ENCODE results near the gene TGFBR3L.

Gene TGFBR3L

DNA sequence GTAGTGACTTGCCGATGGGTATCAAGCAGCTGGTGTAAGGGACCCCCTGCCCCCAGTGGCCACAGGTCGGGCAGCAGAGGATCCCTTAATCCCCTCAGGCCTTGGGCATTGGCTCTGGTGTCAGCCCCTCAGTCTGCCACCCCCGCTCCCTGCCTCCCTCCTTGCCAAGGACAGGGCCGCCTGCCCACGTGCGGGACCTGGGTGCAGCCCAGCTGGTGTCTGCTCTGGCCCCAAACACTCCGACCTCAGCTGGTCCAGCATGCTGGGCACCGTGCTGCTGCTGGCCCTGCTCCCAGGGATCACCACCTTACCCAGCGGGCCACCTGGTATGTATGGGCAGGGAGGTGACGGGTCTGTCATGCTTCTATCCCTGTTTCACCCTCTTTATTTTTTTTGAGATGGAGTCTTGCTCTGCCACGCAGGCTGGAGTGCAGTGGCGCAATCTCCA lies at the start of gene TGFBR3L:
TSS of gene TGFBR3L (plus strand) at position 233 of the 448 bp plus-strand sequence.
- no peak for DNase-seq (ENCODE audit: low spot score)

DNA sequence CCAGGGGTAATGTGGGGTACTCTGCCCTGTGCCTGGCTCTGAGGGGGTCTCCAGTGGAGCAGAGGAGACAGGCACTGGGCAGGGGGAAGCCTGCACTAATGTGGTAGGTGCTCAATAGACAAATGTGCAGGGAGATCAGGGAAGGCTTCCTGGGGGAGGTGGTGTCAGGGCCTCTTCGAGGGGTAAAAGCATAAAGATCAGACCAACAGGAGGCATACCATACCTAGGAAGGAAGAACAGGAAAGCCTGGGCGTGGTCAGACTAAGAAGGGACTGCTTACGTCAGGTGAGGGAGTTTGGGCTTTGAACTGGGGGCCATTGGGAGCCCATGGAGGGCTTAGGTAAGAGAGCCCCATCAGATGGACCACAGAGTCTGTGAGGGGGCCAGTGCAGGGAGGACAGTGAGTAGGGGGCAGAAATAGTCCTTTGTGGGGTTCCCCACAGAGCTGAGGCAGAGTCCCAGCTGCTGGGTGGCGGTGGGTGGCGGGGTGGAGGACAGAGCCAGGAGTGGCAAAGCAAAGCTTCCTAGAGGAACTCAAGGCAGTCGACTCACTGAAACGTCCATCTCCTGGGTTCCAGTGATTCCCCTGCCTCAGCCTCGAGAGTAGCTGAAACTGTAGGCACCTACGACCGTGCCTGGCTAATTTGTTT lies 49.2 kb upstream of the TGFBR3L start:
- no peak for DNase-seq (ENCODE audit: low spot score)

DNA sequence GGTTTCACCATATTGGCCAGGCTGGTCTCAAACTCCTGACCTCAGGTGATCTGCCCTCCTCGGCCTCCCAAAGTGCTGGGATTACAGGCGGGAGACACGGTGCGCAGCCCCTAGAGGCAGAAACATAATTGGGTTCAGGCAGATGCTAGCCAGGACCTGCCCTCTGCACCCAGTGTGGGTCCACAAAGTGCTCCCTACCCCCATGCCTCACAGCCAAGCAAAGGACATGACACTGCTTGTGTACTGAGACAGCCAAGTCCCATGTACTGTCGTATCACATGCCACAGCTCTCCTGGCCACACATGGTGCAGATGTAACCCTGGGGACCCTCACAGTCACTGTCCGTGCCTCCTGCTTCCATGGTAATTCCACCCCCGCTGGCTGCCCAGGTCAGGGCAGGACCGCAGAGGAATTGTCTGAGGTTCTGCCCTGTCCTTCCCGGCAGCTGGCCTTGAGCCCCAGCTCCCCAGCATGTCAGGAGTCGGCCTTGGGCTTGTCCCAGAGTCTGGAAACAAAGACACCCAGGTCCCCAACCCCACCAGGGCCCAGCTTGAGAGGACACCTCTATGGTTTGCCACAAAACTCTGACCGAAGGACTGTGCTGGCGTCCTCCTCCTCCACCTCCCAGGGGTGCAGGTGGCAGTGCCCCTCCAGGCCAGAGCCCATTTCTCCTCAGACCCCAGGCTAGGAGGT lies 48.1 kb upstream of the TGFBR3L start:
- no peak for DNase-seq (ENCODE audit: low spot score)

DNA sequence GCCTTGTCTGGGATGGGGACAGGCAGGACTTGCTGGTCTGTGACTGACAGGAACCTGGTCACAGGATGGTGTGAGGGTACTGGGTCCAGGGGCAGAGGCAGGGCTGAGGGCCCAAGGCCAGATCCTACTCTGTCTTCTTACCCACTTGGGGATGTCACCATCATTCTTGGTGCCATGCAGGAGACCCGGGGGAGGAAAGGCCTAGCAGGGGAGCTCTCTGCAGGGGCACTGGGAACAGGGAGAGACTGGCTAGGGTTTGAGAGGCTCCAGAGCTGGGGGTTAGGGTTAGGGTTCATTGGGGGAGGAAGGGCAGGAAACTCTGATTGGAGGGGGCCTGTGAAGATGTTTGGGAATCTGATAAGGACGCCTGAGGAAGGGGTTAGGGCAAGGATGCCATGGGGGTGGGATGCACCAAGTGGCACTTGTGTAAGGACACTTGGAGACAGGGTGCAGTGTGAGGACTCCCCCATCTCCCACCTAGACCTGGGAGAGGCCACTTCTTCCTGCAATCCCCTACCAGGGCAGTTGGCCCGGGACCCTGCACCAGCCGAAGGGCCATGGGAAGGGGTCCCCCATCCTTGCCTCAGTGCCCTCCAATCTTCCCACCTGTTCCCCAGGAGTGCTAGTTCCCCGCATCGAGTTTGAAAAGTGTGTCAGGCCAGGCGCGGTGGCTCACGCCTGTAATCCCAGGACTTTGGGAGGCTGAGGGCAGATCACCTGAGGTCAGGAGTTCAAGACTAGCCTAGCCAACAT lies 47.4 kb upstream of the TGFBR3L start:
- peak; percentile 60 for DNase-seq (ENCODE audit: low spot score)

DNA sequence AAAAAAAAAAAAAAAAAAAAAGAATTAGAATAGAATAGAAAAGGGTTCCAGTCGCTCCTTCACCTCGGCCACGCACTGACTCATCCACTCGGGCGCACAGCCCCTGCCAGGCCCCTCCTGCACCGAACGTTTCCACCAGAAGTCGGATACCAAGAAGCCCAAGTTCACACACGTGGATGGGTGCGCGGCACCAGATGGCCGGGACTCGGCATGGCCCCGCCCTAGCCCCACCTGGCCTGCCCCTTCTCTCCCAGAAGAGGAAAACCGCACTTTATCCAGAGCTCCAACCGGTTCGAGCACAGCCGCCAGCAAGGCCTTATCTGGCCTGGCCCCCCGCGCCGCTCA lies 46.3 kb upstream of the TGFBR3L start:
- DNase-seq (ENCODE audit: low spot score), result no peak

DNA sequence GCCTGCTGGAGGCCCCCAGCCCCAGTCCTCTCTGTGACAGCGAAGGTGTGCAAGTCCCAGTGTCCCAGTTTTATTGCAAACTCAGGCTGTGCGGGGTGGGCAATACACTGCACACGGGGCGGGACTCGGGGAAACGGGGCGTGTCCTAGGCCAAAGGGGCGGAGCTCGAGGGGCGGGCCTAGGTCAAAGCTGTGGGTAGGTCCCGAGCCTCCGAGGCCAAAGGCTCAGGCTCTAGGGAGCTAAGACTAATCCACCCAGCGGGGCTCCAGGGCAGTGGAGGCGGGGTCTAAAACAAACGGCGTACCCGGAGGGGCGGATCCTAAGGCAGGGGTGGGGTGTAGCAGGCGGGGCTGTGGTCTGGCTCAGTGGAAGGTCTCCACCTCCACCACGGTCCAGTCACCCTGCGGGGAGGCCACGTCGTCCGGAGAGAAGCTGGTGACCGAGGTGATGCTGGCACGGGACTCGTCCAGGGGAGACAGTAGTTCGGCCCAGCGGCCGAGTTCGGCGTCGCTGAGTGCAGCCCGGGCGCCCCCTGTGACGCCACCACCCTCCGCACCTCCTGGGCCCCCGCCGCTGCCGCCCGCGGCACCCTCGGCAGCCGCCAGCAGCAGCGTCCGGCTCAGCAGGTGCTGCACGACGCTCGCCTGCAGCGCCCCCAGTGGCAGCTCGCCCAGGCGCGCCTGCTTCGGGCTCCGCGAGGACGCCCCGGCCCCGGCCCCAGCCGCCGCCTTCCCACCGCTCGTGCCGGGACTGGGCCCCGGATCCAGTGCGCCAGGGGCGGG lies 45.8 kb upstream of the TGFBR3L start:
- DNase-seq (ENCODE audit: low spot score), result peak; percentile 68

DNA sequence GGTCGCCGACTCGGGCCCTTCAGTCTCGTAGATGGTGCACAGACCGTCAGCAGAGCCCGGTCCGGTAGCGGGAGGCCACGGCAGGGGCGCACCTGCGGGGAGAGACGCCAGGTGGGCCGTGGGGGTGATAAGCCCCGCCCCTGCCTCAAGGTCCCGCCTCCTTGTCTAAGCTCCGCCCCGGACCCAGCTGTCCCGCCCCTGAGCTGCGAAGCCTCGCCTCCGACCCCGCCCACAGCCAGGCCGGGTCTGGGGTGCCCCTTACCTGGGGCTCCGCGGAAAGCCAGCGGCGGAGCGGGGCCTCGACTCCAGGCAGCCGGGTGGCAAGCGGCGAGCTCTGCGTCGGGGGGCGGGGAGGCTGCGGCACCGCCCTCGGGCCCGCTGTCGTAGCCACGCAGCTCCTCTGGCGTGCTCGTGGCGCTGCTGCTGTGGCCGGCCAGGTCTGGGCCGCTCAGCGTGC lies 45.1 kb upstream of the TGFBR3L start:
- peak; percentile 85 for DNase-seq (ENCODE audit: low spot score)

DNA sequence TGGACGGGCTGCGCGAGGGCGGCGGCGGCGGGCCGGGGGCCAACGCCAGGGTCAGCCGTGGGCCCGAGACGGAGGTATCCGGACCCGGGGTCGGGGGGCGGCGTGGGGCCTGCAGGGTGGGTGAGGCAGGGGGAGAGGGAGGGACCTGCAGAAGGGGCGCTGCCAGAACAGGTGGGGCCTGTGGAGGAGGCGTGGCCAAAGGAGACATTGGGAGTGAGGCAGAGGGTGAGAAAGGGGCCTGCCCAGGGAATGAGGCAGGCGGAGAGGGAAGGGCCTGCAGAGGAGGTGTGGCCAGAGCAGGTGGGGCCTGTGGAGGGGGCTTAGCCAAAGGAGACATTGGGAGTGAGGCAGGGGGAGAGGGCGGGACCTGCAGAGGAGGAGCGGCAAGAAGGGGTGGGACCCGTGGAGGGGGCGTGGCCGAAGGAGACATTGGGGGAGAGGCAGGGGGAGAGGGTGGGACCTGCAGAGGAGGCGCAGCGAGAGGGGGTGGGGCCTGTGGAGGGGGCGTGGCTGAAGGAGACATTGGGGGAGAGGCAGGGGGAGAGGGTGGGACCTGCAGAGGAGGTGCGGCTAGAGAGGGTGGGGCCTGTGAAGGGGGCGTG lies 44.6 kb upstream of the TGFBR3L start:
- DNase-seq (ENCODE audit: low spot score), result peak; percentile 85

DNA sequence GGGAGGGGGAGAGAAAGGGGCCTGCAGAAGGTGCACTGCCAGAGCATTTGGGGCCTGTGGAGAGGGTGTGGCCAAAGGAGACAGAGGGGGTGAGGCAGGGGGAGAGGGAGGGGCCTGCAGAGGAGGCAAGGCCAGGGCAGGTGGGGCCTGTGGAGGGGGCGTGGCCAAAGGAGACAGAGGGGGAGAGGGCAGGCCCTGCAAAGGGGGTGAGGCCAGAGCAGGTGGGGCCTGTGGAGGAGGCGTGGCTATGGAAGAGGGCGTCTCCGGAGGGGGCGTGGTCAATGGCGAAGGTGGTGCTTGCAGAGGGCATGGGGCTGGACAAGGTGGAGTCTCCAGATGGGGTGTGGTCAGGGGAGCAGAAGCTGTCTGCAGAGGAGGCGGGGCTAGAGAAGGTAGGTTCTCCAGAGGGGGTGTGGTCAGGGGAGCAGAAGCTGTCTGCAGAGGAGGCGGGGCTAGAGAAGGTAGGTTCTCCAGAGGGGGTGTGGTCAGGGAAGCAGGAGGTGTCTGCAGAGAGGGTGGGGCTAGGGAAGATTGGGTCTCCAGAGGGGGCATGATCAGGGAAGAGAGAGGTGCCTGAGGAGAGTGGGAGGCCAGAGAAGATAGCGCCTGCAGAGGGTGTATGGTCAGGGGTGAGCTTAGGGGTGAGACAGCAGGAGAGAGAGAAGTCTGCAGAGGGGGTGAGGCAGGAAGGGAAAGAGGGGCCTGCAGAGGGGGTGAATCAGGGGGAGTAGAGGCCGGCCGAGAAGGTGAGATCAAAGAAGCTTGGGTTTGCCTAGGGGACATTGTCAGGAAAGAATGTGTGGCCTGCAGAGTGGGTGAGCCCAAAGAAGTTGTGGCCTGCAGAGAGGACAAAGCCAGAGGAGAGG lies 43.8 kb upstream of the TGFBR3L start:
- DNase-seq (ENCODE audit: low spot score), result peak; percentile 75

DNA sequence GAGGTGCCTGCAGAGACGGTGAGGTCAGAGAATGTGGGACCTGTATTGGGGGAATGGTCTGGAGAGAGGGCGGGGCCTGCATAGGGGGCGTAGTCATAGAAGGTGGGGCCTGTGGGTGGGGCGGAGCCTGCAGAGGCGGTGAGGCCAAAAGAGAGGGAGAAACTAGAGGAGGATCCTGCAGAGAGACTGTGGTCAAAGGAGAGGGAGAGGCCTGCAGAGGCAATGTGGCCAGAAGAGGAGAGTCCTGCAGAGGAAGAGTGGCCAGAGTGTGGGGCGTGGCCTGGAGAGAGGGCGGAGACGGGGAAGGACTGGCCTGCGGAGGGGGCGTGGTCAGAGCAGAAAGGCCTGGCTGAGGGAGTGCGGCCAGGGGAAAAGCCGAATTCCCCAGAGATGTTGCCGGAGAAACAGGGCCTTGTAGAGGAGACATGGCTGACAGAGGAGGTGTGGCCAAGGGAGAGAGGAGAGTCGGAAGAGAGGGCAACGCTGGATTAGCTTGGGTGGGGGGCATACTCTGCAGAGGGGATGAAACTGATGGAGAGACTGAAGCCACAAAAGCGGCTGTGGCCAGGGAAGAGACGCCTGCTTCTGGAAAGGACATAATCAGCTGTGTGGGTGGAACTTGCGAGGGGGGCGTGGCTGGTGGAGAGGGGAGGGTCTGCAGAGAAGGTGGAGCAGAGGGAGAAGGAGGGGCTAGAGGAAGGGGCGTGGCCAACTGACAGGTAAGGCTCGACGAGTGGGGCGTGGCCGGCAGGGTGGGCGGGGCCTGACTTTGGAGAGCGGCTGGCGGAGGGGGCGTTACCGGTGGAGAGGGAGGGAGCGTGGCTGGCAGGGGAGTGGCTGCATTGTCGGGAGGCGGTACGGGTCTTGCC lies 43.0 kb upstream of the TGFBR3L start:
- peak; percentile 89 for DNase-seq (ENCODE audit: low spot score)

DNA sequence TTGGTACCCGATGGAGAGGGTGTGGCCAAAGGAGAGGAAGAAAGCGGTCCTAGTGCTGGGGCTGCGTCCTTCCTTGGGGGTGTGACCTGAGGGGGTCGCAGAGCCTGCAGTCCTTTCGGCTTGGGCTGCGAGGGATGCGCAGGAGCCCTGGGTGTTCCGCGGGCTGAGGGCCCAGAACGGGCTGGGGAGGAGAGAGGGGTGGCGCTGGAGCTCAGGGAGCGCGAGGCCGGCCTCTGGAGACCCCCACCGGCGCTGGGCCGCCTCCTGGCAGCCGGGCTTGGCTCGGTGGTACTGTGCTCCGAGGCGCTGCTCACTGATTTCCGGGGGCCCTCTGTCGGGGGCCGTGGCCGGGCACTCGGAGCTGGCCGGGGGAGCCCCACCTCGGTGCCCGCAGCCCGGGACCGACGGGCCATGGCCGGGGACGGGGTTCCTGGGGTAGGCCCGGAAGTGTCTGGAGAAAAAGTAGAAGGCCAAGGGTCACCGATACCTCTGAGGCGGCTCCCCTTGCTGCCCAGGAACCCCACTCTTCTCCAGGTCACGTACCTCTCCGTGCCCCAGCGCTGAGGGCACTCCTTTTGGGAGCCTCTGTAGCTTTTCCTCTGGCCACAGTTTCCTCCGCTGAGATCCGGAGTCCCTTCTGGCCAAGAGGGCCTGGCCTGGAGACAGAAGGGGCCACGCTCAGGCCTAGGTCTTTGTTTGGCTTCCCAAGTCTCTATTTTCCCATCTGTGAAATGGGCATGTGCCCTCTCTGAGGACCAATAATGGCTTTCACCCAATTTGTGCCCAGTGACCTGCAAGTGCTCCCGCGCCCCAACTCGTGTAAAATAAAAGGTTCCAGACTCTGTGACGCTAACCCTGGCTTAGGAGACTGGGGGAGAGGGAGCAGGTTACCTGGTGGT lies 42.1 kb upstream of the TGFBR3L start:
- DNase-seq (ENCODE audit: low spot score), result peak; percentile 45

DNA sequence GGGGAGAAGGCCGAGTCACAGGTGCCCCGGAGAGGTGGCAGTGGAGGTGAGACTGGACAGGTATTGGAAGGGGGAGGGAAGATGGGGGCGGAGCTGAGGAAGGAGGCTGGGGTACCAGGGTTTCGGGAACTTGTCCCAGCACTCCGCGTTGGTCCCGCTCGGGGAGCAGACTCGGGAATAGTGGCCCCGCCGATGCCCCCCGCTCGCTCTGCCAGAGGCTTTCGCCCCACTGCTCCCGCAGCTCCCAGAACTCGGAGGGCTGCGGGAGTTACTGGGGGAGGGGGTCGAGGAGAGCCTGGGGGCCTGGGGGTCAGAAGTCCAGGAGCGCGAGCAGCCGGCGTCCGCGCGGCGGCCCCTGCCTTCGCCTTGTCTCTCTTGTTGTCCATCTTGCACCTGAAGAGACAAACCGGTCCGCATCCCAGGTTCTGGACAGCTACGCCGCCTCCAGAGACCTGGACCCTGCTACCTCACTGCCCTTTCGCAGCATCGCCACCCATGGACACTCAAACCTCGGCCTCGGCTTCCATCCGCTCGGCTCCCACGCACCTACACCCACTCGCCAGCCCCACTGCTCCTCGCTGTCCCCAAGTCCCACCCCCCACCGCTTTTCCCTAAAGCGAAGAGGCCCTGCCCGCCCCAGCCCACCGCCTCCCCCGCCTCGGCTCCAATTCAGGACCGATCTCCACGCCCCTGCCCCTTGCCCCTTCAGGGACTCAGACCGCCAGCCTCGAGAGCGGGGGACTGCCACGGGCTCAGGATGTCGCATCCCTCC lies 41.1 kb upstream of the TGFBR3L start:
- peak; percentile 65 for DNase-seq (ENCODE audit: low spot score)

DNA sequence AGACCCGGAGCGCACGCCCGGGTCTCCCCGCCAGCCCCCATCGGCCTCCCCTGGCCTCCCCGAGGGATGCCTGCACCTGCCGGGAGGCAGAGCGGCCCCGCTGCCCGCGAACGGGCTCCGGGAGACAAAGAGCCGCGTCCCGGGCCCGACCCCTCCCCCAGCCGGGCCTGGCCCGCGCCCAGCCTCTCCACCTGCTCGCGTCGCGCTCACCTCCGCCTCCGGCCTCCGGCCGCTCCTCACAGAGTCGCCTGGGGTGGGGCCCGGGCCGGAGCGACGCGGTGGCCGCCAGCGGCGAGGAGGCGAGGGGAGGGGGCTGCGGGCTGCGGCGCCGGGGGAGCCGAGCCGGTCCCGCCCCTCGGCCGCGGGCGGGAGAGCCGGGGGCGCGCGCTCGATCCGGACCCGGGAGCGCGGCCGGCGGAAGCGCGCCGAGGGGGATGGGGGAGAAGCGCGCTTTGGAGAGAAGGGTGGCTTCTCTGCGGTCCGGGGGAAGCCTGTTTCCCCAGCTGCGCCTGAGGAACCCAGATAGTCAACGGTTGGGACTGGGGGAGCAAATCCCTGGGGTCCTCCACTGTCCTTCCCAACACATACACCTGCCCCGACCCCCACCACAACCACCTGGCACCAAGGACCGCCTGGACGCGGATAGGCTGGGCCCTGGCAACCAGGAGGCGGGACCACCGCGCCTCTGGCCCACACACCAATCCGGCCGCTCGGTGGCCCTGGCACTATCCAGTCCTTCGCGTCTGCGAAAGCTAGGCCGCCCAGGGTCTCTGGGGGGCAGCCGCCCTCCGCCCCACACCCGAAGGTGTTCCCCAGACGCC lies 40.3 kb upstream of the TGFBR3L start, which contains the start of gene PRR36:
TSS of gene PRR36 (minus strand) at position 315 of the 821 bp plus-strand sequence. CDS start 701 bp downstream, outside the sequence.
- peak; percentile 70 for DNase-seq (ENCODE audit: low spot score)

DNA sequence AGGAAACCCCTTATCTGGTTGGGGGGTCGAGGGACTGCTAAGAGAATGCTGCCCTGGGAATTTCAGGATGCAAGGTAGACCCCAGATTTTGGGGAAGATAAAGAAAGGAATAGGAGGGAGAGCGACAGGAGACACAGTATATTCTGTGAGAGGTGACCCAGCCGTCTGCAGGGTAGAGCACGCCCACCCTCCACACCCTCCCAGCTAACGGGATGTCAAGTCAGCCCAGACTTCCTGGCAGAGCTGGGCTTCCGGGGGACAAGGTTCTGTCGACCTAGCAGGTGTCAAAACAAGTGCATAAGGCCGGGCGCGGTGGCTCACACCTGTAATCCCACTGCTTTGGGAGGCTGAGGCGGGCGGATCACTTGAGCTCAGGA lies 39.7 kb upstream of the TGFBR3L start:
- peak; percentile 60 for DNase-seq (ENCODE audit: low spot score)

DNA sequence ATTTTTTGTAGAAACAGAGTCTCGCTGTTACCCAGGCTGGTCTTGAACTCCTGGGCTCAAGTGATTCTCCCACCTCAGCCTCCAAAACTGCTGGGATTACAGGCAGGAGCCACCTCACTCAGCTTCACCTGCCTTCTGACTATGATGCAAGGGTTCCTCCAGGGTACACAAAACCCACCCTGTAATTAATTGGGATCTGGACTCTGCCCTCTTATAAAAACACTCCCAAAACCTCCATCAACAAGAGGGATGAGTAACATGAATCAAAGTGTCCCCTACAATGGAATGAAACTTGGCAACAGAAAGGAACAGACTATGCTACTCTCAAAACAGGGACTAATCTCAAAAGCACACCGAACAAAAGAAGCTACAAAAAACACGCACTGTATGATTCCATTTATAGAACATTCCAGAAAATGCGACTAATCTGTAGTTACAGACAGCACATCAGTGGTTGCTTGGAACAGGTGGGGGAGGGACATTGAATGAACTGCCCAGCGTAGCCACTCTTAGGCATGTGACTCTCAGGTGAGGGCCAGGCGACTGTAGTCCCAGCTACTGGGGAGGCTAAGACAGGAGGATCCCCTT lies 37.3 kb upstream of the TGFBR3L start:
- no peak for DNase-seq (ENCODE audit: low spot score)

DNA sequence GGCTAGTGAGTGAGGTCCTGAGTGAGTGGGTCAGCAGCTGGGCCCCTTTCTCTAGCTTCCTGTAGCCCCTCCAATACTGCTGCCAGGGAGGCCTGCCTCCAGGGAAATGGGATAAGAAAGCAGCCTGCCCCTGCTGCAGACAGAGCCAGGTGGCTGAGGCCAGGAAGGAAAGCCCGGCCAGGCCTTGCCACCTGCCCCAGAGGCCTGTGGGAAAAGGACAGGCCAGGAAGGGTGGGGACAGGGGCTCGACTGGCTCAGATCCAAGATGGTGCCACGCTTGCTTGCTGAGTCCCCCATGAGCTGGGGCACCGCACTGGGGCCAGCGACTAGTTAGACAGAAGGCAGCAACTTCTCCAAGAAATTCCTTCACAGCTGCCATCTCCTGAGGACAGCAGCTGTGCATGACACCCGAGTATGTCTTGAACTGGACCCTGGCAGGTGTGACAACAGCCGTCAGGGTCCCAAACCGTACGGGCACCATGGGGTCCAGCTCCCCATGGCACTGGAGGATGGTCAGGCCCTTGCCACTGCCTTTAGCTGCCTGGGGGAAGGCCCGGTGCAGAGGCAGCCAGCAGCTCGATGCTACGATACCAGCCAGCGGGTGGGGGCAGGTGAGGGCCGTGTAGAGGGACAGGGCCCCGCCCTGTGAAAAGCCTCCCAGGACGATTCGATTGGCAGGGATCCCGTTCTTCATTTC lies 35.4 kb upstream of the TGFBR3L start:
- DNase-seq (ENCODE audit: low spot score), result no peak
